T-helper 1 cell treated with Interleukin-12 subunit alpha and Interleukin-12 subunit beta and Interleukin-4 antibody, amounts not matched to agents 30 μg/mL and 1 μg/mL, for 36 hours (primary cell): Measurements from ENCODE around the gene RNF32.

Source experiments
- H3K27ac Mint-ChIP-seq: one replicate; pipeline ENCODE4 v1.8.0; 2021; ENCODE audit warnings: mild to moderate bottlenecking, mixed read lengths
- H3K27me3 Mint-ChIP-seq: one replicate; pipeline ENCODE4 v1.8.0; 2021; ENCODE audit warnings: low read depth, mixed read lengths
- H3K36me3 Mint-ChIP-seq: one replicate; pipeline ENCODE4 v1.8.0; 2021; ENCODE audit warnings: low read depth, mixed read lengths
- H3K4me1 Mint-ChIP-seq: one replicate; pipeline ENCODE4 v1.8.0; 2021; ENCODE audit warnings: low read depth, mixed read lengths
- H3K4me3 Mint-ChIP-seq: one replicate; pipeline ENCODE4 v1.8.0; 2021; ENCODE audit warnings: mild to moderate bottlenecking, moderate library complexity, mixed read lengths
- H3K9me3 Mint-ChIP-seq: one replicate; pipeline ENCODE4 v1.8.0; 2021; ENCODE audit warnings: mixed read lengths

RNF32 gene

GRCh38 chr7:156650042-156650441, 9.5 kb downstream of the RNF32 start:
- Mint-ChIP-seq H3K27ac (no peak overlapping the region), H3K4me3 (no peak overlapping the region), H3K4me1 (peaks cover 6% of the 10 kb centered on the region), H3K9me3 (no peaks in the 10 kb centered on the region), H3K36me3 (peaks cover 3% of the 10 kb centered on the region), H3K27me3 (peaks cover 46% of the 10 kb centered on the region)

- Mint-ChIP-seq H3K4me3 (no peak overlapping the region), H3K27me3 (peaks cover 41% of the 10 kb centered on the region), H3K4me1 (peaks cover 6% of the 10 kb centered on the region), H3K27ac (no peak overlapping the region), H3K36me3 (no peaks in the 10 kb centered on the region), H3K9me3 (no peaks in the 10 kb centered on the region)
Observed at GRCh38 chr7:156651474-156651873, 10.9 kb downstream of the RNF32 start.

GRCh38 chr7:156652886-156653568, 12.5 kb downstream of the RNF32 start:
- Mint-ChIP-seq H3K27ac (no peak overlapping the region), H3K4me1 (peaks cover 8% of the 10 kb centered on the region), H3K9me3 (no peaks in the 10 kb centered on the region), H3K4me3 (no peak overlapping the region), H3K27me3 (peaks cover 41% of the 10 kb centered on the region), H3K36me3 (peaks cover 2% of the 10 kb centered on the region)

GRCh38 chr7:156654511-156655234, 14.1 kb downstream of the RNF32 start:
- H3K9me3 Mint-ChIP-seq, result no peaks in the 10 kb centered on the region
- no peak overlapping the region for H3K27ac Mint-ChIP-seq
- H3K4me3 Mint-ChIP-seq, result no peak overlapping the region
- peaks cover 8% of the 10 kb centered on the region for H3K4me1 Mint-ChIP-seq
- peaks cover 2% of the 10 kb centered on the region for H3K36me3 Mint-ChIP-seq
- peaks cover 27% of the 10 kb centered on the region for H3K27me3 Mint-ChIP-seq

- no peaks in the 10 kb centered on the region for H3K9me3 Mint-ChIP-seq
- H3K4me1 Mint-ChIP-seq, result peaks cover 5% of the 10 kb centered on the region
- H3K27me3 Mint-ChIP-seq, result peaks cover 25% of the 10 kb centered on the region
- peaks cover 2% of the 10 kb centered on the region for H3K36me3 Mint-ChIP-seq
- H3K4me3 Mint-ChIP-seq, result no peak overlapping the region
- no peak overlapping the region for H3K27ac Mint-ChIP-seq
Observed at GRCh38 chr7:156655251-156655650, 14.7 kb downstream of the RNF32 start.

GRCh38 chr7:156655983-156656382, 15.4 kb downstream of the RNF32 start:
- H3K4me1 Mint-ChIP-seq, result peaks cover 5% of the 10 kb centered on the region
- H3K36me3 Mint-ChIP-seq, result peaks cover 2% of the 10 kb centered on the region
- peaks cover 19% of the 10 kb centered on the region for H3K27me3 Mint-ChIP-seq
- H3K9me3 Mint-ChIP-seq, result no peaks in the 10 kb centered on the region
- H3K27ac Mint-ChIP-seq, result no peak overlapping the region
- no peak overlapping the region for H3K4me3 Mint-ChIP-seq

- Mint-ChIP-seq H3K4me3 (no peak overlapping the region), H3K36me3 (peaks cover 2% of the 10 kb centered on the region), H3K9me3 (no peaks in the 10 kb centered on the region), H3K27ac (no peak overlapping the region), H3K4me1 (peaks cover 5% of the 10 kb centered on the region), H3K27me3 (peaks cover 19% of the 10 kb centered on the region)
Observed at GRCh38 chr7:156656598-156656997, 16.0 kb downstream of the RNF32 start.

GRCh38 chr7:156657681-156658080, 17.1 kb downstream of the RNF32 start:
- Mint-ChIP-seq H3K4me1 (peaks cover 5% of the 10 kb centered on the region), H3K27ac (no peak overlapping the region)

GRCh38 chr7:156659203-156659602, 18.6 kb downstream of the RNF32 start:
- H3K27me3 Mint-ChIP-seq, result peaks cover 12% of the 10 kb centered on the region
- H3K9me3 Mint-ChIP-seq, result no peaks in the 10 kb centered on the region
- H3K4me3 Mint-ChIP-seq, result no peak overlapping the region
- H3K4me1 Mint-ChIP-seq, result peaks cover 5% of the 10 kb centered on the region
- H3K36me3 Mint-ChIP-seq, result peaks cover 2% of the 10 kb centered on the region
- H3K27ac Mint-ChIP-seq, result no peak overlapping the region

More at GRCh38 chr7:156657681-156658080, 17.1 kb downstream of the RNF32 start:
- no peak overlapping the region for H3K4me3 Mint-ChIP-seq
- peaks cover 2% of the 10 kb centered on the region for H3K36me3 Mint-ChIP-seq
- H3K27me3 Mint-ChIP-seq, result peaks cover 12% of the 10 kb centered on the region
- no peaks in the 10 kb centered on the region for H3K9me3 Mint-ChIP-seq

- Mint-ChIP-seq H3K9me3 (no peaks in the 10 kb centered on the region), H3K27me3 (peaks cover 12% of the 10 kb centered on the region), H3K36me3 (peaks cover 2% of the 10 kb centered on the region), H3K27ac (no peak overlapping the region), H3K4me3 (no peak overlapping the region), H3K4me1 (peaks cover 5% of the 10 kb centered on the region)
Observed at GRCh38 chr7:156659961-156660360, 19.4 kb downstream of the RNF32 start.

GRCh38 chr7:156661637-156662036, 21.1 kb downstream of the RNF32 start:
- Mint-ChIP-seq H3K4me3 (no peak overlapping the region), H3K27ac (no peak overlapping the region), H3K4me1 (peaks cover 3% of the 10 kb centered on the region), H3K9me3 (no peaks in the 10 kb centered on the region), H3K36me3 (peaks cover 2% of the 10 kb centered on the region), H3K27me3 (peaks cover 12% of the 10 kb centered on the region)

- Mint-ChIP-seq H3K36me3 (peaks cover 2% of the 10 kb centered on the region), H3K27me3 (peaks cover 12% of the 10 kb centered on the region), H3K4me3 (no peak overlapping the region), H3K27ac (no peak overlapping the region), H3K9me3 (no peaks in the 10 kb centered on the region), H3K4me1 (peaks cover 3% of the 10 kb centered on the region)
Observed at GRCh38 chr7:156662277-156662676, 21.7 kb downstream of the RNF32 start.

- peaks cover under 1% of the 10 kb centered on the region for H3K4me1 Mint-ChIP-seq
- no peaks in the 10 kb centered on the region for H3K9me3 Mint-ChIP-seq
- H3K27ac Mint-ChIP-seq, result no peak overlapping the region
- H3K4me3 Mint-ChIP-seq, result no peak overlapping the region
- H3K27me3 Mint-ChIP-seq, result peaks cover 1% of the 10 kb centered on the region
- H3K36me3 Mint-ChIP-seq, result no peaks in the 10 kb centered on the region
Observed at GRCh38 chr7:156665101-156665500, 24.5 kb downstream of the RNF32 start.

- no peaks in the 10 kb centered on the region for H3K4me1 Mint-ChIP-seq
- H3K27ac Mint-ChIP-seq, result no peak overlapping the region
- no peaks in the 10 kb centered on the region for H3K9me3 Mint-ChIP-seq
- no peak overlapping the region for H3K4me3 Mint-ChIP-seq
- H3K36me3 Mint-ChIP-seq, result no peaks in the 10 kb centered on the region
- no peaks in the 10 kb centered on the region for H3K27me3 Mint-ChIP-seq
Observed at GRCh38 chr7:156666368-156667109, 26.0 kb downstream of the RNF32 start.

GRCh38 chr7:156667110-156667426, 26.5 kb downstream of the RNF32 start:
- Mint-ChIP-seq H3K27ac (no peak overlapping the region), H3K36me3 (no peaks in the 10 kb centered on the region), H3K27me3 (no peaks in the 10 kb centered on the region), H3K4me1 (no peaks in the 10 kb centered on the region), H3K9me3 (no peaks in the 10 kb centered on the region), H3K4me3 (no peak overlapping the region)
